OCI-LY7 (cell line): ENCODE data around the gene NPVF. TPM values are rescaled to one million over a fixed set of nuclear protein-coding genes. Genes with fewer than 3 reads are reported as not detected.

Source experiments
- BruUV-seq: library from RNA; stranded (reverse); fragments of 400-500 nt; replicated peaks from 2 replicates; lab custom pipeline; 2021; lab: Mats Ljungman, UMichigan
- CTCF ChIA-PET: fragments of 300-600 bp; sonication (Branson Sonifier 250); formaldehyde crosslinking; loops from one replicate; lab custom pipeline; 2022; ENCODE audit warnings: antibody characterized with exemption; ENCODE audit not compliant: unreplicated experiment; lab: Charles Lee
- POLR2A ChIA-PET: fragments of 300-600 bp; sonication (Branson Sonifier 250); formaldehyde crosslinking; loops from one replicate; lab custom pipeline; 2022; ENCODE audit warnings: antibody characterized with exemption; lab: Charles Lee
- DNase-seq: peaks from one replicate; pipeline ENCODE4 v3.0.0-alpha.2; 2015; ENCODE audit warnings: low spot score
- H2AFZ ChIP-seq: fragments of 200-600 bp; sonication (generic), shearing (Covaris generic); 2 replicates; pipeline ENCODE4 v1.6.1; 2014; ENCODE audit warnings: mild to moderate bottlenecking, antibody characterized with exemption, low read length, moderate library complexity
- H3K27ac ChIP-seq: fragments of 200-600 bp; sonication (generic); 2 replicates; pipeline ENCODE4 v1.5.1; 2014; ENCODE audit warnings: mixed run types, low read depth, mild to moderate bottlenecking, moderate library complexity, low read length, inconsistent platforms; ENCODE audit not compliant: poor library complexity, severe bottlenecking
- H3K36me3 ChIP-seq: fragments of 200-600 bp; sonication (generic); 2 replicates; pipeline ENCODE4 v1.6.1; 2014; ENCODE audit warnings: mild to moderate bottlenecking, antibody characterized with exemption, low read length, moderate library complexity, mixed read lengths; ENCODE audit not compliant: insufficient read depth
- H3K4me1 ChIP-seq: fragments of 200-600 bp; sonication (generic); 2 replicates; pipeline ENCODE4 v1.5.1; 2014; ENCODE audit warnings: mild to moderate bottlenecking, low read length; ENCODE audit not compliant: insufficient read depth, poor library complexity, severe bottlenecking
- H3K4me2 ChIP-seq: fragments of 200-600 bp; sonication (generic); 2 replicates; pipeline ENCODE4 v1.6.1; 2014; ENCODE audit warnings: mild to moderate bottlenecking, low read length
- H3K4me3 ChIP-seq: fragments of 200-600 bp; sonication (generic); 2 replicates; pipeline ENCODE4 v1.5.1; 2014; ENCODE audit warnings: mild to moderate bottlenecking, low read depth, low read length; ENCODE audit not compliant: poor library complexity, severe bottlenecking
- H3K79me2 ChIP-seq: fragments of 200-600 bp; sonication (generic); 2 replicates; pipeline ENCODE4 v1.6.1; 2016; ENCODE audit warnings: low read depth, mild to moderate bottlenecking, low read length, moderate library complexity, mixed read lengths; ENCODE audit not compliant: insufficient read depth
- H3K9me2 ChIP-seq: fragments of 200-600 bp; sonication (generic); 2 replicates; pipeline ENCODE4 v1.6.1; 2016; ENCODE audit warnings: mild to moderate bottlenecking, low read length, mixed read lengths; ENCODE audit not compliant: insufficient read depth
- H3K9me3 ChIP-seq: fragments of 200-600 bp; sonication (generic); 2 replicates; pipeline ENCODE4 v1.6.1; 2014; ENCODE audit warnings: mild to moderate bottlenecking, mixed run types, low read length, mixed read lengths
- H4K20me1 ChIP-seq: fragments of 200-600 bp; sonication (generic); 2 replicates; pipeline ENCODE4 v1.6.1; 2014; ENCODE audit warnings: mild to moderate bottlenecking, antibody characterized with exemption, low read length, moderate library complexity, mixed read lengths; ENCODE audit not compliant: insufficient read depth
- EZH2phosphoT487 ChIP-seq: fragments of 200-600 bp; sonication (generic); IDR thresholded peaks from 2 replicates; pipeline ENCODE4 v1.6.1; 2018; ENCODE audit warnings: low read depth, borderline replicate concordance, mild to moderate bottlenecking, mixed run types, antibody characterized with exemption, low read length, moderate library complexity, mixed read lengths
- intact Hi-C: fragments of 100-400 bp; cut with micrococcal nuclease; formaldehyde crosslinking; loops from one replicate; pipeline ENCODE4 v1.10.0; 2022; ENCODE audit not compliant: unreplicated experiment
- total RNA-seq, 2 experiments: library from RNA; depleted of rRNA in 1 of 2; stranded (reverse); fragments of >200 nt in 1 of 2; shearing (Covaris generic) in 1 of 2; gene quantifications; 2 replicates each; pipeline ENCODE4 v1.2.3, GENCODE V29; 2014 to 2022
- TF ChIP-seq, protein P1 (sequence below): fragments of 200-600 bp; sonication (generic); conservative IDR thresholded peaks from 2 replicates; pipeline ENCODE4 v1.5.1; 2014; ENCODE audit warnings: mild to moderate bottlenecking, antibody characterized with exemption, low read length, moderate library complexity, mixed read lengths

Gene NPVF
- total RNA-seq, 2 experiments from 2014 or later: not detected

DNA sequence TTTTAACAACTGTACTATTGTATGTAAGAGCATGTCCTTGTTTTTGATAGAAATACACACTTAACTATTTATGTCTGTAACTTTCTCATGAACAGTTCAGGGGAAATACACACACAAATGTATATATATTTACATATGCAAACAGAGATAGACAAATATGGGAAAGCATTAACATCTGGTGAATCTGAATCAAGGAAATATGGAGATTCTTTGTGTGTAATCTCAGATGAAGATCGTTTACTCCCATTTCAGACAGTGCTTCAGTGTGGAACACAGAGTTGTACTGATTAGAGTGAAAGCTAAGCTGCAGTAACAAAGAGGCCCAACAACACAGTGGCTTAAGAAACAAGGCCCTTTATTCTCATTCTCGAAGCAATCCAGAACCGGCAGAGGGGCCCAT lies 26.3 kb upstream of the NPVF start:
- CTCF ChIA-PET: no interaction called here
- Histone ChIP-seq H3K9me2 (no peaks in the 10 kb centered on the region), H4K20me1 (no peaks in the 10 kb centered on the region), H3K4me2 (no peak overlapping the region), H3K4me3 (no peak overlapping the region), H3K36me3 (no peaks in the 10 kb centered on the region), H3K79me2 (no peaks in the 10 kb centered on the region), H3K9me3 (no peaks in the 10 kb centered on the region), H2AFZ (no peak overlapping the region), H3K4me1 (no peaks in the 10 kb centered on the region), H3K27ac (no peak overlapping the region)
- TF ChIP-seq, protein P1, sequence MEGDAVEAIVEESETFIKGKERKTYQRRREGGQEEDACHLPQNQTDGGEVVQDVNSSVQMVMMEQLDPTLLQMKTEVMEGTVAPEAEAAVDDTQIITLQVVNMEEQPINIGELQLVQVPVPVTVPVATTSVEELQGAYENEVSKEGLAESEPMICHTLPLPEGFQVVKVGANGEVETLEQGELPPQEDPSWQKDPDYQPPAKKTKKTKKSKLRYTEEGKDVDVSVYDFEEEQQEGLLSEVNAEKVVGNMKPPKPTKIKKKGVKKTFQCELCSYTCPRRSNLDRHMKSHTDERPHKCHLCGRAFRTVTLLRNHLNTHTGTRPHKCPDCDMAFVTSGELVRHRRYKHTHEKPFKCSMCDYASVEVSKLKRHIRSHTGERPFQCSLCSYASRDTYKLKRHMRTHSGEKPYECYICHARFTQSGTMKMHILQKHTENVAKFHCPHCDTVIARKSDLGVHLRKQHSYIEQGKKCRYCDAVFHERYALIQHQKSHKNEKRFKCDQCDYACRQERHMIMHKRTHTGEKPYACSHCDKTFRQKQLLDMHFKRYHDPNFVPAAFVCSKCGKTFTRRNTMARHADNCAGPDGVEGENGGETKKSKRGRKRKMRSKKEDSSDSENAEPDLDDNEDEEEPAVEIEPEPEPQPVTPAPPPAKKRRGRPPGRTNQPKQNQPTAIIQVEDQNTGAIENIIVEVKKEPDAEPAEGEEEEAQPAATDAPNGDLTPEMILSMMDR: no peak
- TF ChIP-seq EZH2phosphoT487: no peak
- no peak for DNase-seq
- intact Hi-C loops: no loop called here
- POLR2A ChIA-PET: no interaction called here
- no TSS peak for BruUV-seq

DNA sequence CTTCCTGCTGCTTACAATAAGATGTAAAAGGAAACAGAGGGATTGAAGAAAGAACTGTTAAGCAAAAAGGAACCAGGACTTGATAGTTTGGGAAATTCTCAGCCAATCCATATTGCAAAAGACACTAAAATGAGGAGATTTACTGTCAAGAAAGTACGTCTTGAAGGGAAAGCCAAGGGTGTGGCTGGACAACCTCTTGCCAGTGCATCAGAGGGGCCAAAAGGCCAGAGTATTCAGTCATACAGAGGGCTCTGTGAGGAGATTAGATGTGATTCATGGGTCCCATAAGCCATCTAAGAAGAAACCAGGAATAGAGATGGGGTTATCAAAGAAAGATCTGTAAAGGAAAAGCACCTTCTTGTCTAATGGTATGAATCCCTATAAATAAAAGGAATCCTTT lies 25.4 kb upstream of the NPVF start:
- POLR2A ChIA-PET: no interaction called here
- Histone ChIP-seq H3K79me2 (no peaks in the 10 kb centered on the region), H3K9me3 (no peaks in the 10 kb centered on the region), H3K4me3 (no peak overlapping the region), H3K4me2 (no peak overlapping the region), H3K4me1 (no peaks in the 10 kb centered on the region), H4K20me1 (no peaks in the 10 kb centered on the region), H3K9me2 (no peaks in the 10 kb centered on the region), H3K36me3 (no peaks in the 10 kb centered on the region), H3K27ac (no peak overlapping the region), H2AFZ (no peak overlapping the region)
- intact Hi-C loops: no loop called here
- TF ChIP-seq EZH2phosphoT487: no peak
- TF ChIP-seq, protein P1: no peak
- no peak for DNase-seq
- CTCF ChIA-PET: no interaction called here
- BruUV-seq: no TSS peak

DNA sequence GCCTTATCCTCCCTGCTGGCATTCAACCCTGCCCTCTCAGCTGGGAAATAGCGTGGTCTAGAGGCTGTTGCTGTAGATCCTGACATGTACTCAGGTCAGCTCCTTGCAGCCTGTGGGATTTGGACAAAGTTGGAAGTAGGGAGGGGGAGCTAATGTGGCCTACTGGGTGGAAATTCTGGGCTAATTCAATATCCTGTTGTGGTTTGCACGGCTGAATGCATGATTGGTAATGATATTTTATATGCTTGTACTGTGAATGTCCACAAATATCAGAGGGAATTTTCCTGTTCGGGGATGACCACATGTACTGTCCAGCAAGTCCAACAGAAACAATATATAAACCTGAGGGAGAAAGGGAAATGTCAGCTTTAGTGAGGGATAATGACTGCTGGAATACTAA lies 22.1 kb upstream of the NPVF start:
- no peaks in the 10 kb centered on the region for H4K20me1 ChIP-seq
- no peaks in the 10 kb centered on the region for H3K4me1 ChIP-seq
- H3K79me2 ChIP-seq: no peaks in the 10 kb centered on the region
- H2AFZ ChIP-seq: no peak overlapping the region
- H3K9me3 ChIP-seq: no peaks in the 10 kb centered on the region
- no peaks in the 10 kb centered on the region for H3K9me2 ChIP-seq
- CTCF ChIA-PET: interaction anchor here (1.1 kb wide), 1 partner anchor 9 kb away, joined by 3 read pairs; no protein-coding TSS in a partner anchor
- H3K36me3 ChIP-seq: no peaks in the 10 kb centered on the region
- BruUV-seq: no TSS peak
- no peak for DNase-seq
- intact Hi-C loops: no loop called here
- no peak overlapping the region for H3K4me2 ChIP-seq
- H3K27ac ChIP-seq: no peak overlapping the region
- POLR2A ChIA-PET: interaction anchor here (1.0 kb wide), 1 partner anchor 80 kb away, joined by 3 read pairs; no protein-coding TSS in a partner anchor
- no peak overlapping the region for H3K4me3 ChIP-seq
- TF ChIP-seq EZH2phosphoT487: no peak
- TF ChIP-seq, protein P1: no peak
